ENCODE results near the gene ACMSD.
"Not testable (repeated sequence)": the region's sequence is repeated elsewhere in the genome, so short reads cannot be mapped to it uniquely, and the experiment has no call there.

The ACMSD gene

GRCh38 chr2:134823431-134823830 lies 15.0 kb upstream of the ACMSD start:
- no peaks in the 10 kb centered on the region for H3K9me3 ChIP-seq (ENCODE audit: low read length)
- H3K4me3 ChIP-seq (ENCODE audit: low read depth in 1 of 2, low read length in 2 of 2), result no peak overlapping the region
- H3K4me1 ChIP-seq (ENCODE audit: insufficient read depth, low read length), result no peaks in the 10 kb centered on the region
- no peaks in the 10 kb centered on the region for H3K36me3 ChIP-seq (ENCODE audit: insufficient read depth, low read length)
- H3K27ac ChIP-seq (ENCODE audit: low read depth, low read length), result no peak overlapping the region
- H3K27me3 ChIP-seq (ENCODE audit: control insufficient read depth in 1 of 2, insufficient read depth in 2 of 2, low read length in 2 of 2), result no peaks in the 10 kb centered on the region
- no peak overlapping the region for H3K9ac ChIP-seq (ENCODE audit: low read length)

- Histone ChIP-seq H3K9me3 (ENCODE audit: low read length) (no peaks in the 10 kb centered on the region), H3K4me1 (ENCODE audit: insufficient read depth, low read length) (no peaks in the 10 kb centered on the region), H3K27me3 (ENCODE audit: control insufficient read depth in 1 of 2, insufficient read depth in 2 of 2, low read length in 2 of 2) (no peaks in the 10 kb centered on the region), H3K27ac (ENCODE audit: low read depth, low read length) (no peak overlapping the region), H3K4me3 (ENCODE audit: low read depth in 1 of 2, low read length in 2 of 2) (no peak overlapping the region), H3K36me3 (ENCODE audit: insufficient read depth, low read length) (no peaks in the 10 kb centered on the region), H3K9ac (ENCODE audit: low read length) (no peak overlapping the region)
Measured at GRCh38 chr2:134823832-134824231, 14.6 kb upstream of the ACMSD start.

- not testable (repeated sequence) for H3K9me3 ChIP-seq (ENCODE audit: low read length); H3K4me3 ChIP-seq (ENCODE audit: low read depth in 1 of 2, low read length in 2 of 2); H3K9ac ChIP-seq (ENCODE audit: low read length); H3K4me1 ChIP-seq (ENCODE audit: insufficient read depth, low read length); H3K36me3 ChIP-seq (ENCODE audit: insufficient read depth, low read length); H3K27me3 ChIP-seq (ENCODE audit: control insufficient read depth in 1 of 2, insufficient read depth in 2 of 2, low read length in 2 of 2); H3K27ac ChIP-seq (ENCODE audit: low read depth, low read length)
Measured at GRCh38 chr2:134825716-134826115, 12.7 kb upstream of the ACMSD start.

GRCh38 chr2:134835471-134835870 lies 2.9 kb upstream of the ACMSD start:
- no peaks in the 10 kb centered on the region for H3K36me3 ChIP-seq (ENCODE audit: insufficient read depth, low read length)
- no peak overlapping the region for H3K9ac ChIP-seq (ENCODE audit: low read length)
- no peak overlapping the region for H3K4me3 ChIP-seq (ENCODE audit: low read depth in 1 of 2, low read length in 2 of 2)
- H3K4me1 ChIP-seq (ENCODE audit: insufficient read depth, low read length), result no peaks in the 10 kb centered on the region
- no peaks in the 10 kb centered on the region for H3K27me3 ChIP-seq (ENCODE audit: control insufficient read depth in 1 of 2, insufficient read depth in 2 of 2, low read length in 2 of 2)
- no peak overlapping the region for H3K27ac ChIP-seq (ENCODE audit: low read depth, low read length)
- no peaks in the 10 kb centered on the region for H3K9me3 ChIP-seq (ENCODE audit: low read length)

GRCh38 chr2:134836986-134837385 lies 1.4 kb upstream of the ACMSD start:
- Histone ChIP-seq H3K36me3 (ENCODE audit: insufficient read depth, low read length) (no peaks in the 10 kb centered on the region), H3K27ac (ENCODE audit: low read depth, low read length) (no peak overlapping the region), H3K9ac (ENCODE audit: low read length) (no peak overlapping the region), H3K4me3 (ENCODE audit: low read depth in 1 of 2, low read length in 2 of 2) (no peak overlapping the region), H3K9me3 (ENCODE audit: low read length) (no peaks in the 10 kb centered on the region), H3K27me3 (ENCODE audit: control insufficient read depth in 1 of 2, insufficient read depth in 2 of 2, low read length in 2 of 2) (no peaks in the 10 kb centered on the region), H3K4me1 (ENCODE audit: insufficient read depth, low read length) (no peaks in the 10 kb centered on the region)

GRCh38 chr2:134839649-134840048 lies 1.2 kb downstream of the ACMSD start:
- no peaks in the 10 kb centered on the region for H3K9me3 ChIP-seq (ENCODE audit: low read length)
- no peaks in the 10 kb centered on the region for H3K36me3 ChIP-seq (ENCODE audit: insufficient read depth, low read length)
- H3K4me3 ChIP-seq (ENCODE audit: low read depth in 1 of 2, low read length in 2 of 2), result no peak overlapping the region
- no peaks in the 10 kb centered on the region for H3K4me1 ChIP-seq (ENCODE audit: insufficient read depth, low read length)
- H3K27me3 ChIP-seq (ENCODE audit: control insufficient read depth in 1 of 2, insufficient read depth in 2 of 2, low read length in 2 of 2), result no peaks in the 10 kb centered on the region
- H3K27ac ChIP-seq (ENCODE audit: low read depth, low read length), result no peak overlapping the region
- no peak overlapping the region for H3K9ac ChIP-seq (ENCODE audit: low read length)

- no peaks in the 10 kb centered on the region for H3K4me1 ChIP-seq (ENCODE audit: insufficient read depth, low read length)
- no peak overlapping the region for H3K4me3 ChIP-seq (ENCODE audit: low read depth in 1 of 2, low read length in 2 of 2)
- H3K9me3 ChIP-seq (ENCODE audit: low read length), result no peaks in the 10 kb centered on the region
- H3K27me3 ChIP-seq (ENCODE audit: control insufficient read depth in 1 of 2, insufficient read depth in 2 of 2, low read length in 2 of 2), result no peaks in the 10 kb centered on the region
- H3K27ac ChIP-seq (ENCODE audit: low read depth, low read length), result no peak overlapping the region
- H3K9ac ChIP-seq (ENCODE audit: low read length), result no peak overlapping the region
- H3K36me3 ChIP-seq (ENCODE audit: insufficient read depth, low read length), result no peaks in the 10 kb centered on the region
Measured at GRCh38 chr2:134842930-134843490, 4.6 kb downstream of the ACMSD start.

GRCh38 chr2:134843968-134844367 lies 5.6 kb downstream of the ACMSD start:
- H3K4me1 ChIP-seq (ENCODE audit: insufficient read depth, low read length), result no peaks in the 10 kb centered on the region
- H3K4me3 ChIP-seq (ENCODE audit: low read depth in 1 of 2, low read length in 2 of 2), result no peak overlapping the region

GRCh38 chr2:134845028-134845427 lies 6.6 kb downstream of the ACMSD start:
- Histone ChIP-seq H3K27ac (ENCODE audit: low read depth, low read length) (no peak overlapping the region), H3K36me3 (ENCODE audit: insufficient read depth, low read length) (no peaks in the 10 kb centered on the region), H3K4me3 (ENCODE audit: low read depth in 1 of 2, low read length in 2 of 2) (no peak overlapping the region), H3K9ac (ENCODE audit: low read length) (no peak overlapping the region), H3K27me3 (ENCODE audit: control insufficient read depth in 1 of 2, insufficient read depth in 2 of 2, low read length in 2 of 2) (no peaks in the 10 kb centered on the region), H3K4me1 (ENCODE audit: insufficient read depth, low read length) (no peaks in the 10 kb centered on the region), H3K9me3 (ENCODE audit: low read length) (no peaks in the 10 kb centered on the region)

More at GRCh38 chr2:134843968-134844367, 5.6 kb downstream of the ACMSD start:
- H3K36me3 ChIP-seq (ENCODE audit: insufficient read depth, low read length), result no peaks in the 10 kb centered on the region
- H3K27ac ChIP-seq (ENCODE audit: low read depth, low read length), result no peak overlapping the region
- H3K9ac ChIP-seq (ENCODE audit: low read length), result no peak overlapping the region
- H3K9me3 ChIP-seq (ENCODE audit: low read length), result no peaks in the 10 kb centered on the region
- H3K27me3 ChIP-seq (ENCODE audit: control insufficient read depth in 1 of 2, insufficient read depth in 2 of 2, low read length in 2 of 2), result no peaks in the 10 kb centered on the region

GRCh38 chr2:134845719-134846118 lies 7.3 kb downstream of the ACMSD start:
- Histone ChIP-seq H3K4me3 (ENCODE audit: low read depth in 1 of 2, low read length in 2 of 2) (no peak overlapping the region), H3K27ac (ENCODE audit: low read depth, low read length) (no peak overlapping the region), H3K36me3 (ENCODE audit: insufficient read depth, low read length) (no peaks in the 10 kb centered on the region), H3K4me1 (ENCODE audit: insufficient read depth, low read length) (no peaks in the 10 kb centered on the region), H3K9ac (ENCODE audit: low read length) (no peak overlapping the region), H3K9me3 (ENCODE audit: low read length) (no peaks in the 10 kb centered on the region), H3K27me3 (ENCODE audit: control insufficient read depth in 1 of 2, insufficient read depth in 2 of 2, low read length in 2 of 2) (no peaks in the 10 kb centered on the region)

GRCh38 chr2:134846213-134846612 lies 7.8 kb downstream of the ACMSD start:
- Histone ChIP-seq H3K9ac (ENCODE audit: low read length) (no peak overlapping the region), H3K4me3 (ENCODE audit: low read depth in 1 of 2, low read length in 2 of 2) (no peak overlapping the region)

GRCh38 chr2:134847582-134847981 lies 9.2 kb downstream of the ACMSD start:
- H3K9ac ChIP-seq (ENCODE audit: low read length); H3K9me3 ChIP-seq (ENCODE audit: low read length); H3K4me3 ChIP-seq (ENCODE audit: low read depth in 1 of 2, low read length in 2 of 2); H3K27me3 ChIP-seq (ENCODE audit: control insufficient read depth in 1 of 2, insufficient read depth in 2 of 2, low read length in 2 of 2); H3K27ac ChIP-seq (ENCODE audit: low read depth, low read length); H3K4me1 ChIP-seq (ENCODE audit: insufficient read depth, low read length); H3K36me3 ChIP-seq (ENCODE audit: insufficient read depth, low read length): not testable (repeated sequence)

More at GRCh38 chr2:134846213-134846612, 7.8 kb downstream of the ACMSD start:
- Histone ChIP-seq H3K4me1 (ENCODE audit: insufficient read depth, low read length) (no peaks in the 10 kb centered on the region), H3K9me3 (ENCODE audit: low read length) (no peaks in the 10 kb centered on the region), H3K27ac (ENCODE audit: low read depth, low read length) (no peak overlapping the region), H3K27me3 (ENCODE audit: control insufficient read depth in 1 of 2, insufficient read depth in 2 of 2, low read length in 2 of 2) (no peaks in the 10 kb centered on the region), H3K36me3 (ENCODE audit: insufficient read depth, low read length) (no peaks in the 10 kb centered on the region)
